IPS-NIHi7 (cell line): ENCODE measurements around the gene TRIM69.
"Not testable (repeated sequence)": the region's sequence is repeated elsewhere in the genome, so short reads cannot be mapped to it uniquely, and the experiment has no call there.

ENCODE experiments used
- DNase-seq: peaks from one replicate; pipeline ENCODE4 v3.0.0; 2012; ENCODE audit warnings: mixed read lengths; ENCODE audit errors: extremely low spot score

Gene TRIM69

DNA sequence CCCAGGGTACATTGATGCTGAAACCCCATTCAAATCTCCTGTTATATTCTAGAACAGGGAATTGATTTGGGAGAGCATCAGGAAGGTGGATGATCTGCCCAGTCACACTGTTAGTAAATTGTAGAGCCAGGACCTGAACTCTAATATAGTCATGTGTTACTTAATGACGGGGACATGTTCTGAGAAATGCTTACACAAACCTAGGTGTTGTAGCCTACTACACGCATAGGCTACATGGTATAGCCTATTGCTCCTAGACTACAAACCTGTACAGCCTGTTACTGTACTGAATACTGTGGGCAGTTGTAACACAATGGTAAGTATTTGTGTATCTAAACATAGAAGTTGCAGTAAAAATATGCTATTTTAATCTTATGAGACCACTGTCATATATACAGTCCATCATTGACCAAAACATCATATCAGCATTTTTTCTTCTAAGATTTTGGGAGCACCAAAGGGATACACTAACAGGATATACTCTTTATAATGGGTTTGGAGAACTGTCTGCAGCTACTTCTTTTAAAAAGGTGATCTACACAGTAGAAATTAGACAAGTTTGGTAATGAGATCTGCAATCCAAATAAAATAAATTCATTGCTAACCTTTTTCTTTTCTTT, 19.2 kb upstream of the TRIM69 start:
- DNase-seq = no peak

DNA sequence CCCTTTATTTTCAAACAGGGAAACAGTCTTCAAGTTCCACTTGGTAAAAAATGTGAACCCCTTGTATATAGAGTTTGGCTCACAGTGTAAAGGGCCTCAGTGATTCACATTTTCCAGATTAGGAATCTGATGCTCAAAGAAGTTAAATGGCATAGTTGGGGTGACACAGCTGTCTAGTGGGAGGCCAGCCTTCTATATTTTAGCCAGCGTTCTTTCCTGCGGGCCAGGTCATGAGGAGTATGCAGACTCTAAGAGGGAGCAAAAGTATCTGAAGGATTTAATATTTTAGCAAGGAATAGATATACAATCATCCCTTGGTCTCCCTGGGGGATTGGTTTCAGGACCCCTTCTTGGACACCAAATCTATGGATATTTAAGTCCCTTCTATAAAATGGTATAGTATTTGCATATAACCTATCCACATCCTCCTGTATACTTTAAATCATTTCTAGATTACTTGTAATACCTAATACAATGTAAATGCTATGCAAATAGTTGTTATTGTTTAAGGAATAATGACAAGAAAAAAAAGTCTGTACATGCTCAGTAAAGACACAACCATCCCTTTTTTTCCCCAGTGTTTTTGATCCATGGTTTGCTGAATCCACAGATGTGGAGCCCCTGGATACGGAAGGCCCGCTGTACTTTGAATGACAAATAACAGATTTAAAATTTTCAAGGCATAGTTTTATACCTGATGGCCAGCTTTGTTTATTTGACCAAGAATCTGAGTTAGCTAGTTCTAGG, 18.0 kb upstream of the TRIM69 start:
- DNase-seq = no peak

DNA sequence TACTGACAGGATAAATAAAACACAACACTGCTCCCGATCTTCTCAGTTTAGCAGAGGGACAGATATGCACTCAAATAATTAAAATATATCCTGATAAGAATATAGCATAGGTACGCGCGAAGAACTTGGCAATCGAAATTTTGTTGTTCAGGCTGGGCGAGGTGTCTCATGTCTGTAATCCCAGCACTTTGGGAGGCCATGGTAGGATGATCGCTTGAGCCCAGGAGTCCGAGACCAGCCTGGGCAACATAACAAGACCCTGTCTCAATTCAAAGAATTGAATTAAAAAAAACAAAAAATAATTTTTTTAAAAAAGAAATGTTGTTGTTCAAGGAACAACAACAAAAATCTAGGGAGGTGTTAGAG, 17.4 kb upstream of the TRIM69 start:
- no peak for DNase-seq

DNA sequence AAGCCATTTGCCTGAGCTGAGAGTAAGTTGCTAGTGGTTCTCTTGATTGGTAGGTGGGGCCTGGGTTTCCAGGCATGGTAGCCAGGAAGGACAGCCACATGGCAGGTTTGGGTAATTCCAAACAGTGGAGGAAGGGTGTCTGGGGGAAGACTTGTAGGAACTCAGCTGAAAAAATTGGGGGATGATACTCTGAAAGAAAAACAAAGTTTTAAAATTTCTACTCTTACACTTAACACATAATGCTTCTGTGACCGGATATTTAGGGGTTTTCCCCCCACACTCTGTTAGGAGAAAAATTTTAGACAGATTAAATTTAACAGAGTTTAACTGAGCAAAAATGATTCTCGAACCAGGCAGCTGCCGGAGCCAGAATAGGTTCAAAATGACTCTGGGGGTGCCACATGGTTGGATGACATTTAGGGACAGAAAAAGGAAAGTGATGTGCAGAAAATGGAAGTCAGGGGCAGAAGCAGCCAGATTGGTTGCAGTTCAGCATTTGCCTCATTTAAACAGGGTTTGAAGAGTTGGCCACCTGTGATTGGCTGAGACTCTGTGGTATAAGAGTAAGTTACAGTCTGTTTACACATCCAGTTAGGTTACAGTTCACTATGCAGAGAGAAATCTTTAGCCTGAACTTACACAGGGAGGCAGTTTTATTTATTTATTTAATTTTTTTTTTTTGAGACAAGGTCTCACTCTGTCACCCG, 16.9 kb upstream of the TRIM69 start:
- DNase-seq = no peak

DNA sequence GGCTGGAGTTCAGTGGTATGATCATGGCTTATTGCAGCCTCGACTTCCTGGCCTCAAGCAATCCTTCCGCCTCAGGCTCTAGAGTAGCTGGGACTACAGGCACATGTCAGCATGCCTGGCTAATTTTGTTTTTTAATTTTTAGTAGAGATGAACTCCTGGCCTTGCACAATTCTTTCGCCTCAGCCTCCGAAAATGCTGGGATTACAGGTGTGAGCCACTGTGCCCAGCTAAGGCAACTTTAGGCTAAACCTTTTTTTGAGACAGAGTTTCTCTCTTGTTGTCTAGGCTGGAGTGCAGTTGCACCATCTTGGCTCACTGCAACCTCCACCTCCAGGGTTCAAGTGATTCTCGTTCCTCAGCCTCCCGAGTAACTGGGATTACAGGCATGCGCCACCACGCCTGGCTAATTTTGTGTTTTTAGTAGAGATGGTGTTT, 16.3 kb upstream of the TRIM69 start:
- DNase-seq = not testable (repeated sequence)

DNA sequence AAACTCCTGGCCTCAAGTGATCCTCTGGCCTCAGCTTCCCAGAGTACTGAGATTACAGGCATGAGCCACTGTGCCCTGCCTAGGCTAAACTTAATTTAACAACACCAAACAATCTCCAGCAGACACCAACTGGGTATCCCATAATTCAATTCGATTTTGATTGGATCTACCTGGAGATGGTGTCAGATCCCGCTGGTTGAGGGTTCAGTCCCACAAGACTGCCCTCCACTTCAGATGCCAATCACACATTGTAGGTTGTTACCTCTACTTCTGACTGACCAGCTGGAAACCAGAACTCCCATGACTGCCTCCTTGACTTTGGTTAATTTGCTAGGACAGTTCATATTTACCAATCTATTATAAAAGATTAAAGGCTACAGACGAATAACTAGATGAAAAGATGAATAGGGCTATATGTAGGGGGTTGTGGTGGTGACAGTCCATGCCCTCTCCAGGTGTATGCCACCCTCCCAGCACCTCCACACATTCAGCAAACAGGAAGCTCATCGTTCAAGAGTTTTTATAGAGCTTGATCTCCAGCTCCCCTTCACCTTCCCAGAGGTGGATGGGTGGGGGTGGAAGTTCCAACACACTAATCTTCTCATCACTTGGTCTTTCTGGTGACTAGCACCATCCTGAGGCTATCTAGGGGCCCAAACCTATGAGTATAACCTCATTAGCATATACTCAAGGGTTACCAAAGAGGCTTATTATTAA, 15.7 kb upstream of the TRIM69 start:
- DNase-seq = no peak

DNA sequence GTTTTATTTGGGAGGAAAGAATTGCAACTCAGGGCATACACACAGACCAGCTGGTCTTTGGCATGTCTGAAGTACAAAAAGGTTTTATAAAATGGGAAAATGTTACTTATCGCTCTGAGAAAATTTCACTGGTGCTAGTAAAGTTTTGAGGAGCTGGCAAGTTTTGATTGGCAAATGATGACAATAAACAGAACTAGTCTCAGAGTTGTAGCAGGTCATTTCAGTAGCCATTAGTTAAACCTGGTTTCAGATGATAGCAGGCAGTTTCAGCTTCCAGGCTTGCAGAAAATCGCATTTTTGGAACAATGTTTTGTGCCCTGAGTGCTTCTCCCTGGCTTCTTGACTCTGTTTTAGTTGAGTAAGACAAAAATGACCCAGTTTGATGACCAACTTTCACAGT, 14.3 kb upstream of the TRIM69 start:
- DNase-seq = no peak

DNA sequence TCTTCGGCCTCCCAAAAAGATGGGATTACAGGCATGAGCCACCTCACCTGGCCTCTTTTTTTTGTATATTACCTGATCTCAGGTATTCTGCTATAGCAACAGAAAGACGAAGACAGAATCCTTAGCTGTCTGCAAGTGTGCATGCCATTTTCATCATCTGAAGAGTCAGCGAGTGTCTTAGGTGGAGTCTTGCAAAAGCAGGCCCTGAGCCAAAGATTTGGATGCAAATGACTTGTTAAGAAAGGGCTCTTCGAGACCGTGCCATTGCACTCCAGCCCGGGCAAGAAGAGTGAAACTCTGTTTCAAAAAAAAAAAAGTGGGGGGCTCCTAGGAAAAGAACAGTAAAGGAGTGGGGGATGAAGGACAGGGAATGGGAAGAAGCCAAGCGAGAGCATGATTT, 10.2 kb upstream of the TRIM69 start:
- DNase-seq = no peak

DNA sequence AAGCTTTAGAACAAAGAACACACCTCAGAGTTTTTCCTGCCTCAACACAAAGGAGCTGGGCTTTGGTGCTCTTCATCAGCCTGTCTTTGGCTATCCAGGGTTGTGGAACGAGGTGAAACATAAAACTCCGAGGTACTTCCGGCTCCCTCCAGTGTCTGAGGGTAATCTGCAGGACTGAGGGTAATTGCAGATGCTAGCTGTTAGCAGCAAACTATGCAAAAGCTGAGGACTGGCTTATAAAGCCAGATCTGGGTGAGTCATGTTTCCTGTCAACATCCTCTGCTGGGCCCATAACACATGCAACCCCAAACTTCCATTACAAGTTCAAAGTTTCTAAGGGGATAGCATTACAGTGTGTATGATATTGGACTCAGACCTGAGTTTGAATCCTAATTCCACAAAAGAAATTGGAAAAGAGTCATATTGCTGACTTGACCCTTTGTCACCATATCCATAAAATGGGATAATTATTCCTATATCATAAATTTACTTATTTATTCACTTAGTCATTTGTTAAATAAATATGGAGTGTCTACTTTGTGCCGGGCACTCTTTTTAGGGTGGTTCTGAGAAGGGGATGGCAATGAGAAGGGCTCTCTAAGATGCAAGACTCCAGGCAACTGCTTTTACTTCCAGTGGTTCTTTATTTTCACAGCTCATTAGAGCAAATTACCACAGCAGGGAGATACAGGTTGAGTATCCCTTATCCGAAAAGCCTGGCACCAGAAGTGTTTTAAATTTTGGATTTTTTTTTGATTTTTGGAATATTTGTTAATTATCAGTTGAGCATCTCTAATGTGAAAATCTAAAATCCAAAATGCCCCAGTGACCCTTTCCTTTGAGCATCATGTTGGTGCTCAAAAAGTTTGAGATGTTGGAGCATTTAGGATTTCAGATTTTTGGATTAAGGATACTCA, 9.5 kb upstream of the TRIM69 start:
- peak; percentile 45 for DNase-seq

DNA sequence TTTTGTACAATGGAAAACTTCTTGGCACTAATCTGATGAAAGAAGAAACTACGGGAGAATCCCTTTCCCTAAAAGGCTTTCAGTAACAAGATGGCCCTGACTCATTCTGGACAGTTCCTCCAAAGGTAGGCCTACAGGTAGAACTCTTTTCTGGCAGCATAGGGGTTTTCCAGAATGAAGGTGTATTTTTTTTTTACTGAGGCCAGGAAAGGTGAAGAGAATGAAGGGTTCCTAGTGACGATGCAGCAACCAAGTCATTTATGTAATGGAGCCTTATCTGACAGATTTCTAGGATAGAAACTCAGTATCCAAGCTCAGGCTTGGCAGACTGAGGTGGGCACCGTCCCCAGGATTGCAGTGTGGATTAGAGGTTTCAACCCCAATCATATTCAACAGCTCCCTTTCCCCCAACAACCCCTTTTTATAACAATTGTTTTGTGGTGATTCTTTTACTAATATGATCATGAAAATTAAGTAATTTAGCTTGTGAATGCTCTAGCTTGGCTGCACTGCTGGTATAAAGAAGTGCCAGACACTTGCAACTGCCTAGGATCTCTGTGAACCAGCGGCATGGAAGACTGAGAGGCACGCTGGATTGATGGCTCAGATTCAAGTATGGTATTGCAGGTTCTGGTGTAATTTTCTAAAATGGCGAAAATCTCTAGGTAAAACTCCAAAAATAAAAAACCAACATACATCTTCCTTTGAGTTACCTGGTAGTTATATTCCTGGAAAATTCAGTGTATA, 8.7 kb upstream of the TRIM69 start:
- no peak for DNase-seq

DNA sequence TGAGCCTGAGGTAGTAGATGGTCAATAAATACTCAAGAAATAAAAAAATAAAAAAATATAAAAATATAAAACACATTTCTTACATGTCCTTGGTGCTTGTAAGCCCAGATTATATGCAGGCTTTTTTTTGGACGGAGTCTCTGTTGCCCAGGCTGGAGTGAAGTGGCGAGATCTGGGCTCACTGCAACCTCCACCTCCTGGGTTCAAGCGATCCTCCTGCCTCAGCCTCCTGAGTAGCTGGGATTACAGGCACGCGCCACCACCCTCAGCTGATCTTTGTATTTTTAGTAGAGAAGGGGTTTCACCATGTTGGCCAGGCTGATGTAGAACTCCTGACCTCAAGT, 8.1 kb upstream of the TRIM69 start:
- not testable (repeated sequence) for DNase-seq

DNA sequence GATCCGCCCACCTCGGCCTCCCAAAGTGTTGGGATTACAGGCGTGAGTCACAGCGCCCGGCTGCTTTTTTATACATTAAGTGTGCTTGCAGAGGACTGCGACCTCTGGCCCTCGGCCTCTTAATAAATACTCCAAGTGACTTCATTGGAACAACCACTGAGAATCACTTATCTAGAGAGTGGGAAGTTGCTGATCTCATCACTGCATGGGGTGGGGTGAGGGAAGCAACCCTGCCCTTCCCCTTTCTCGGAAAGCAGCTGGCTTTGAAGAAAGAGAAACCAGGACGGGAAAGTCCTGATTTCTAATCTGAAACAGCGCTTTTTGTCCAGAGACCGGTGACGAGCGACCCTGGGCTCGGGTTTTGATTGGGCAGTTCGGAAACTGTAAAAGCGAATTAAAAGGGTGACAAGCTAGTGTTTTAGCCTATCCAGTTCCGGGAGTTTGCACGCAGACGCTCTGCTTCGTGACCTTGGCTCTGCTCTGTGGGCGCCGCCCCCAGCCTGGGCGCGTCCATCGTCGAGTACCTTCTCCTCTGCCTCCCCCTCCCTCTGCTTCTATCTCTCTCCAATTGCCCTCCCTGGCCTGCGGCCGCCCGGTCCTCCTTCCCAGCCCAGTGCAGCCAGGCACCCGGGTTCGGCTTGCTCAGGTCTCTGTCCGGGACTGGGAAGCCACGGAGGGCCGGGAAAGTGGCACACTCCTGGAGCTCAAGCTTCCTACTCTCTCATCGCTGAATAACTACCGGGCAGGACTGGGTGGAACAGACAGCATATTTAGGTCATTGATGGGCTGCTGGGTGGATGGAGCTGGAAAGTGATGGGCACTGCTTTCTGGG, 7.5 kb upstream of the TRIM69 start:
- DNase-seq = peak; percentile 88

DNA sequence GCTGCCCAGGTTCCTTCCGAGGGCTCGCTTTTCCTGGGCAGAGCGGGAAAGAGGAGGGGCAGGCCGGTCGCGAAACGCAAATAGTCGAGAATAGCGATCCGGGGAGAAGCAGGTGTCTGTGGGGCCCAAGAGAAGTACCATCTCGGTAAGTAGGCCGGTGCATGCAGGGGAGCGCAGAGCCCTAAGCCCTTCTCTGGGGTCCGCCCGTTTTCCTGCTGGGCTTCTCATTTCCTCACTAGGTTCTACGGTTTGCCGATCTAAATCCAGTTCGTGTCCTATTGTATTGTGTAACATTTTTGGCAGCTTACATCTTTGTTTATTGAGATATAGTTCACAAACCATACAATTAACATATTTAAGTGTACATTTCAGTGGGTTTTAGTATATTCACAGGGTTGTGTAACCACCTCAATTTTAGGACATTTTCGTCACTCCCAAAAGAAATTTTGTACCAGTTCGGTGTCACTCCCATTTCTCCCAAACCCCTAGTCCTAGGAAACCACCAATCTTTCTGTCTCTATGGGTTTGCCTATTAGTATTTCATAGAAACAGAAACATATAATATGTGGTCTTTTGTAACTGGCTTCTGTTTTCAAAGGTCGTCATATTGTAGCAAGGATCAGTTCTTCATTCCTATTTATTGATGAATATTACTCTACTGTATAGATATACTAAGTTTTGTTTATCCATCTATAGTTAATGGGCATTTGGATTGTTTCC, 6.8 kb upstream of the TRIM69 start:
- DNase-seq = peak; percentile 27

DNA sequence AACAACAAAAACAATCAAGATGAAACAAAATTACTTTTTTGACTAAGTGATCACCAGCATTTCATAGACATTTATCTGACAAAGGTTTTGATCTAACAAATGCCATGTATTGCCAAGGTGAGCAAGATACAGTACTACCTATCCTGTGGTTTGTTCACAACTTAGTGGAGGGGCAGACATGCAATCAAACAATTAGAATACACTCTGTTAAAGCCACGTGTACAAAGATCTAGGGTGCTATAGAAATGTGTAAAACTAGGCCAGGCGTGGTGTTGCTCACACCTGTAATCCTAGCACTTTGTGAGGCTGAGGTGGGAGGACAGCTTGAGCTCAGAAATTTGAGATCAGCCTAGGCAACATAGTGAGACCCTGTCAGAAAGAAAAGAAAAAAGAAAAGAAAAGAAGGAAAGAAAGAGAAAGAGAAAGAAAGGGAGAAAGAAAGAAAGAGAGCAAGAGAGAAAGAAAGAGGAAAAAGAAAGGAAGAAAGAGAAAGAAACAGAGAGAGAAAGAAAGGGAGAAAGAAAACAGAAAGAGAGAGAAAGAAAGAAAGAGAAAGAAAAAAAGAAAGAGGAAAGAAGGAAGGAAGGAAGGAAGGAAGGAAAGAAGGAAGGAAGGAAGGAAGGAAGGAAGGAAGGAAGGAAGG, 1.4 kb upstream of the TRIM69 start:
- DNase-seq = no peak

DNA sequence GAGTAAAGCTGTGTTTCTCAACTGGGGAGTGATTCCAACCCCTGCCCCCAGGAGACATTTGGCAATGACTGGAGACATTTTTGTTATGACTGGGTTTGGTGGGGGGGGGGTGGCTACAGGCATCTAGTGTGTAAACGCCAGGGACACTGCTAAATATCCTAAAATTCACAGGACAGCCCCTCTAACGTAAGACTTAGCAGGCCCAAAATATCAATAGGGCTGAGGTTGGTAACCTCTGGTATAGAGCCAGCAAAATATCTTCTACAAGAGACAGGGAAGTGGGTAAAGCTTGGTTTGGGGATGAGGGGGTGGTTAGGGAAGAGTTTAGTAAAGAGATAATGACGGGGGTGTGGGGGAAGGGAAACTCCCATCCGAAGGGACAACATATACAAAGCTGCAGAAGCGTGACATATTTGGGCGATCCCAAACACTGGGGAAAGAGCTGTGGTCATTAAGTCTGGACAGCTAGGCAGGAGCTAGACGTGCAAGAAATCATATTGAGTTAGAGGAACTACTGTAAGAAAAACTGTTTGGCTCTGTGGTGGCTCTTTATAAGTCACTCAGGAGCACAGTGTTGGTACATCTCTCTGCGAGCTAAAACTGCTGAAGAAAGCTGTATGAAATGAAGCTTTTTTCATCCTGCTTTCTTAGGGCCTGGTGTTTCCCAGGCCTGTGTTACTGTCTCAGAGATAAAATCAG, 697 bp upstream of the TRIM69 start:
- no peak for DNase-seq

DNA sequence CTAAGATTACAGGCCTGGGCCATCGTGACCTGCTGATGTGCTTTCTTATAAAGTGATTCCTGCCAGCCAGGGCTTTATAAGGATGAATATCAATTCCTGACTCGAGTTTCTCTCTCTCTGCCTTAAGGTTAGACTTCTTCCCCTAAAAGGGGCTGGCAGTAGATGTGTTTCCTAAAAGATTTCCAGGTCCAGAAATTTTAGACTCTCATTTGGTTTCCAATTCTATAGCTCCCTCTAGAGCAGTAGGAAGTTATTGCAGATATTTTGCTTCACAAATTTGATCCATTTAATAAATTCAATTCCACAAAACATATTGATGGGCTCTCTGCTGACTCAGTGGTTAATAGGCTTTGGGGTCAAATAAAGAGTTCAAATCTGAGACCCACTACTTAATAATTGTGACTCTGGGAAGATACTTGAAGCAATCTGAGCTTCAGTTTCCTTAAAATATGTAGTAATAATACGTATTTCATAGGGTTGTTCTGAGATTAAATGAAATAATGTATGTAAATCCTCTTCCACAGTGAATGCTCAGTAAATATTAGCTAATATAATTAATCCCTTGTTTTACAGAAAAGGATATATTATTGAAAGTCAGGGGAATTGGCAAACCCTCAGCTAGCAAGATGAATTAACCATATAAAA, 2.1 kb downstream of the TRIM69 start:
- DNase-seq = peak; percentile 22

DNA sequence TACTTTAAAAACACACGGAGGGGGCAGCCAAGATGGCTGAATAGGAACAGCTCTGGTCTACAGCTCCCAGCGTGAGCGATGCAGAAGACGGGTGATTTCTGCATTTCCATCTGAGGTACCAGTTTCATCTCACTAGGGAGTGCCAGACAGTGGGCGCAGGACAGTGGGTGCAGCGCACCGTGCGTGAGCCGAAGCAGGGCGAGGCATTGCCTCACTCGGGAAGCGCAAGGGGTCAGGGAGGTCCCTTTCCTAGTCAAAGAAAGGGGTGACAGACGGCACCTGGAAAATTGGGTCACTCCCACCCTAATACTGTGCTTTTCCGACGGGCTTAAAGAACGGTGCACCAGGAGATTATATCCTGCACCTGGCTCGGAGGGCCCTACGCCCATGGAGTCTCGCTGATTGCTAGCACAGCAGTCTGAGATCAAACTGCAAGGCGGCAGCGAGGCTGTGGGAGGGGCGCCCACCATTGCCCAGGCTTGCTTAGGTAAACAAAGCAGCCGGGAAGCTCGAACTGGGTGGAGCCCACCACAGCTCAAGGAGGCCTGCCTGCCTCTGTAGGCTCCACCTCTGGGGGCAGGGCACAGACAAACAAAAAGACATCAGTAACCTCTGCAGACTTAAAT, 3.0 kb downstream of the TRIM69 start:
- DNase-seq = not testable (repeated sequence)
